Measurements from ENCODE around the gene MAP3K6.
"Not testable (repeated sequence)": the region's sequence is repeated elsewhere in the genome, so short reads cannot be mapped to it uniquely, and the experiment has no call there.

The MAP3K6 gene

GRCh38 chr1:27388337-27389005, 21.7 kb upstream of the MAP3K6 start:
- Histone ChIP-seq H3K4me3 (ENCODE audit: low read length) (no peak overlapping the region), H3K23ac (ENCODE audit: low read length) (no peak overlapping the region), H3K27me3 (ENCODE audit: insufficient read depth, low read length, poor library complexity) (no peaks in the 10 kb centered on the region), H3K56ac (ENCODE audit: low read length) (peak overlapping the region; percentile 19), H3K4me2 (ENCODE audit: low read length) (no peak overlapping the region), H4K5ac (ENCODE audit: low read length) (no peak overlapping the region), H2BK5ac (ENCODE audit: low read length) (no peak overlapping the region), H3K27ac (ENCODE audit: low read depth, low read length) (no peak overlapping the region), H2AK5ac (ENCODE audit: low read length) (no peak overlapping the region), H3K36me3 (ENCODE audit: control insufficient read depth, insufficient read depth, low read length) (no peaks in the 10 kb centered on the region), H3K79me1 (ENCODE audit: low read length) (peaks cover 4% of the 10 kb centered on the region), H2BK120ac (ENCODE audit: low read depth, low read length) (no peak overlapping the region), H3K4ac (ENCODE audit: low read depth, low read length) (no peak overlapping the region), H3K4me1 (ENCODE audit: control insufficient read depth, low read depth, low read length) (peaks cover 2% of the 10 kb centered on the region), H4K8ac (ENCODE audit: low read depth, low read length) (no peak overlapping the region), H3K79me2 (ENCODE audit: control insufficient read depth, insufficient read depth, low read length) (no peaks in the 10 kb centered on the region), H2BK15ac (replicated peaks; ENCODE audit: low read depth) (no peak overlapping the region), H3K9ac (ENCODE audit: low read length) (no peak overlapping the region), H3K18ac (ENCODE audit: low read length) (no peak overlapping the region)
- WGBS (ENCODE audit: extremely low coverage, insufficient coverage, low lambda C conversion rate), result no CpG with 5 or more reads among the region's 5 CpGs
- DNase-seq, result peak; percentile 82

GRCh38 chr1:27384797-27385196, 18.0 kb upstream of the MAP3K6 start:
- not testable (repeated sequence) for H3K4ac ChIP-seq (ENCODE audit: low read depth, low read length); H4K5ac ChIP-seq (ENCODE audit: low read length); H3K79me1 ChIP-seq (ENCODE audit: low read length); H2AK5ac ChIP-seq (ENCODE audit: low read length); H3K4me2 ChIP-seq (ENCODE audit: low read length); H3K27me3 ChIP-seq (ENCODE audit: insufficient read depth, low read length, poor library complexity); H3K4me3 ChIP-seq (ENCODE audit: low read length); H3K4me1 ChIP-seq (ENCODE audit: control insufficient read depth, low read depth, low read length); DNase-seq; H2BK15ac ChIP-seq (replicated peaks; ENCODE audit: low read depth); H4K8ac ChIP-seq (ENCODE audit: low read depth, low read length); H3K23ac ChIP-seq (ENCODE audit: low read length); H3K36me3 ChIP-seq (ENCODE audit: control insufficient read depth, insufficient read depth, low read length); H3K9ac ChIP-seq (ENCODE audit: low read length); H2BK5ac ChIP-seq (ENCODE audit: low read length); H3K79me2 ChIP-seq (ENCODE audit: control insufficient read depth, insufficient read depth, low read length); H3K56ac ChIP-seq (ENCODE audit: low read length); H2BK120ac ChIP-seq (ENCODE audit: low read depth, low read length); H3K27ac ChIP-seq (ENCODE audit: low read depth, low read length); H3K18ac ChIP-seq (ENCODE audit: low read length)
- no CpG with 5 or more reads among the region's 3 CpGs for WGBS (ENCODE audit: extremely low coverage, insufficient coverage, low lambda C conversion rate)

GRCh38 chr1:27383661-27384060, 16.9 kb upstream of the MAP3K6 start:
- WGBS (ENCODE audit: extremely low coverage, insufficient coverage, low lambda C conversion rate), result no CpG with 5 or more reads among the region's 13 CpGs
- H3K27me3 ChIP-seq (ENCODE audit: insufficient read depth, low read length, poor library complexity), result no peaks in the 10 kb centered on the region
- no peak overlapping the region for H2BK15ac ChIP-seq (replicated peaks; ENCODE audit: low read depth)
- H3K9ac ChIP-seq (ENCODE audit: low read length), result no peak overlapping the region
- no peak overlapping the region for H3K4me3 ChIP-seq (ENCODE audit: low read length)
- H3K56ac ChIP-seq (ENCODE audit: low read length), result no peak overlapping the region
- H2AK5ac ChIP-seq (ENCODE audit: low read length), result no peak overlapping the region
- H3K79me2 ChIP-seq (ENCODE audit: control insufficient read depth, insufficient read depth, low read length), result no peaks in the 10 kb centered on the region
- no peaks in the 10 kb centered on the region for H3K4me1 ChIP-seq (ENCODE audit: control insufficient read depth, low read depth, low read length)
- no peak overlapping the region for H4K8ac ChIP-seq (ENCODE audit: low read depth, low read length)
- no peak for DNase-seq
- H3K18ac ChIP-seq (ENCODE audit: low read length), result no peak overlapping the region
- H3K23ac ChIP-seq (ENCODE audit: low read length), result no peak overlapping the region
- no peaks in the 10 kb centered on the region for H3K36me3 ChIP-seq (ENCODE audit: control insufficient read depth, insufficient read depth, low read length)
- H3K27ac ChIP-seq (ENCODE audit: low read depth, low read length), result no peak overlapping the region
- no peak overlapping the region for H2BK5ac ChIP-seq (ENCODE audit: low read length)
- no peak overlapping the region for H3K4ac ChIP-seq (ENCODE audit: low read depth, low read length)
- H3K79me1 ChIP-seq (ENCODE audit: low read length), result no peaks in the 10 kb centered on the region
- H3K4me2 ChIP-seq (ENCODE audit: low read length), result no peak overlapping the region
- no peak overlapping the region for H2BK120ac ChIP-seq (ENCODE audit: low read depth, low read length)
- no peak overlapping the region for H4K5ac ChIP-seq (ENCODE audit: low read length)

- Histone ChIP-seq H2BK15ac (replicated peaks; ENCODE audit: low read depth) (no peak within 1 kb of the TSS), H3K79me1 (ENCODE audit: low read length) (no peaks in the 10 kb centered on the region), H3K27ac (ENCODE audit: low read depth, low read length) (no peak within 1 kb of the TSS), H3K23ac (ENCODE audit: low read length) (no peak within 1 kb of the TSS), H2AK5ac (ENCODE audit: low read length) (no peak within 1 kb of the TSS), H3K4me3 (ENCODE audit: low read length) (no peak within 1 kb of the TSS), H3K79me2 (ENCODE audit: control insufficient read depth, insufficient read depth, low read length) (no peaks in the 10 kb centered on the region), H3K56ac (ENCODE audit: low read length) (peak within 1 kb of the TSS; percentile 90), H3K4me2 (ENCODE audit: low read length) (peak within 1 kb of the TSS; percentile 57), H4K5ac (ENCODE audit: low read length) (no peak within 1 kb of the TSS), H3K4me1 (ENCODE audit: control insufficient read depth, low read depth, low read length) (no peaks in the 10 kb centered on the region), H3K27me3 (ENCODE audit: insufficient read depth, low read length, poor library complexity) (no peaks in the 10 kb centered on the region), H2BK120ac (ENCODE audit: low read depth, low read length) (no peak within 1 kb of the TSS), H4K8ac (ENCODE audit: low read depth, low read length) (no peak within 1 kb of the TSS), H2BK5ac (ENCODE audit: low read length) (no peak within 1 kb of the TSS), H3K36me3 (ENCODE audit: control insufficient read depth, insufficient read depth, low read length) (no peaks in the 10 kb centered on the region), H3K4ac (ENCODE audit: low read depth, low read length) (no peak within 1 kb of the TSS), H3K9ac (ENCODE audit: low read length) (peak within 1 kb of the TSS; percentile 68), H3K18ac (ENCODE audit: low read length) (no peak within 1 kb of the TSS)
- WGBS (ENCODE audit: extremely low coverage, insufficient coverage, low lambda C conversion rate), result no CpG with 5 or more reads among the region's 43 CpGs
- DNase-seq, result peak; percentile 69
Observed at GRCh38 chr1:27383039-27383605, 16.4 kb upstream of the MAP3K6 start, which contains the start of gene CD164L2. Gene CD164L2 (minus strand): TSS chr1:27383333. CDS start chr1:27383239, 94 bp downstream.

- H3K79me1 ChIP-seq (ENCODE audit: low read length), result no peaks in the 10 kb centered on the region
- H4K8ac ChIP-seq (ENCODE audit: low read depth, low read length), result no peak overlapping the region
- H3K27ac ChIP-seq (ENCODE audit: low read depth, low read length), result no peak overlapping the region
- H2BK5ac ChIP-seq (ENCODE audit: low read length), result no peak overlapping the region
- H3K23ac ChIP-seq (ENCODE audit: low read length), result no peak overlapping the region
- WGBS (ENCODE audit: extremely low coverage, insufficient coverage, low lambda C conversion rate), result no CpG with 5 or more reads among the region's 18 CpGs
- no peak overlapping the region for H2AK5ac ChIP-seq (ENCODE audit: low read length)
- no peak overlapping the region for H3K18ac ChIP-seq (ENCODE audit: low read length)
- no peak overlapping the region for H3K4me2 ChIP-seq (ENCODE audit: low read length)
- no peaks in the 10 kb centered on the region for H3K36me3 ChIP-seq (ENCODE audit: control insufficient read depth, insufficient read depth, low read length)
- no peaks in the 10 kb centered on the region for H3K4me1 ChIP-seq (ENCODE audit: control insufficient read depth, low read depth, low read length)
- H3K4me3 ChIP-seq (ENCODE audit: low read length), result no peak overlapping the region
- H4K5ac ChIP-seq (ENCODE audit: low read length), result no peak overlapping the region
- no peak for DNase-seq
- no peak overlapping the region for H2BK15ac ChIP-seq (replicated peaks; ENCODE audit: low read depth)
- no peak overlapping the region for H3K9ac ChIP-seq (ENCODE audit: low read length)
- no peaks in the 10 kb centered on the region for H3K79me2 ChIP-seq (ENCODE audit: control insufficient read depth, insufficient read depth, low read length)
- no peak overlapping the region for H3K4ac ChIP-seq (ENCODE audit: low read depth, low read length)
- no peak overlapping the region for H2BK120ac ChIP-seq (ENCODE audit: low read depth, low read length)
- H3K56ac ChIP-seq (ENCODE audit: low read length), result no peak overlapping the region
- no peaks in the 10 kb centered on the region for H3K27me3 ChIP-seq (ENCODE audit: insufficient read depth, low read length, poor library complexity)
Observed at GRCh38 chr1:27381969-27382762, 15.4 kb upstream of the MAP3K6 start.

All from mesendoderm (in vitro differentiated cells).